MM.1S (cell line): Measurements from ENCODE around the gene GTPBP6.

Source experiments
- DNase-seq: peaks from one replicate; pipeline ENCODE4 v3.0.0-alpha.2; 2015
- H2AFZ ChIP-seq: fragments of 300-600 bp; sonication (generic); 2 replicates; pipeline ENCODE4 v1.6.0; 2016; ENCODE audit warnings: antibody characterized with exemption, low read length
- H3F3A ChIP-seq: fragments of 300-600 bp; sonication (generic); 2 replicates; pipeline ENCODE4 v1.6.1; 2016; ENCODE audit warnings: mild to moderate bottlenecking, antibody characterized with exemption, low read length, moderate library complexity, mixed read lengths; ENCODE audit not compliant: insufficient read depth
- H3K27ac ChIP-seq: fragments of 300-600 bp; sonication (generic); 2 replicates; pipeline ENCODE4 v1.5.1; 2016; ENCODE audit warnings: mild to moderate bottlenecking, low read length
- H3K27me3 ChIP-seq: fragments of 300-600 bp; sonication (generic); replicated peaks from 2 replicates; pipeline ENCODE4 v1.6.0; 2016; ENCODE audit warnings: low read length; ENCODE audit not compliant: insufficient read depth
- H3K36me3 ChIP-seq: fragments of 300-600 bp; sonication (generic); replicated peaks from 2 replicates; pipeline ENCODE4 v1.6.1; 2016; ENCODE audit warnings: mild to moderate bottlenecking, low read length, mixed read lengths; ENCODE audit not compliant: insufficient read depth
- H3K4me1 ChIP-seq: fragments of 300-600 bp; sonication (generic); 2 replicates; pipeline ENCODE4 v1.6.1; 2016; ENCODE audit warnings: low read length, mixed read lengths
- H3K4me2 ChIP-seq: fragments of 300-600 bp; sonication (generic); 2 replicates; pipeline ENCODE4 v1.6.0; 2016; ENCODE audit warnings: low read depth, low read length
- H3K4me3 ChIP-seq: fragments of 300-600 bp; sonication (generic); 2 replicates; pipeline ENCODE4 v1.5.1; 2016; ENCODE audit warnings: low read length, mixed read lengths
- H3K79me2 ChIP-seq: fragments of 300-600 bp; sonication (generic); 2 replicates; pipeline ENCODE4 v1.6.1; 2016; ENCODE audit warnings: mixed run types, low read length, mixed read lengths
- H3K9ac ChIP-seq: fragments of 300-600 bp; sonication (generic); 2 replicates; pipeline ENCODE4 v1.6.1; 2016; ENCODE audit warnings: low read length, mixed read lengths
- H3K9me2 ChIP-seq: fragments of 300-600 bp; sonication (generic); replicated peaks from 2 replicates; pipeline ENCODE4 v1.6.1; 2016; ENCODE audit warnings: mild to moderate bottlenecking, low read length, mixed read lengths; ENCODE audit not compliant: insufficient read depth
- H3K9me3 ChIP-seq: fragments of 300-600 bp; sonication (generic); replicated peaks from 2 replicates; pipeline ENCODE4 v1.6.1; 2016; ENCODE audit warnings: mild to moderate bottlenecking, low read length, mixed read lengths; ENCODE audit not compliant: insufficient read depth
- H4K20me1 ChIP-seq: fragments of 300-600 bp; sonication (generic); 2 replicates; pipeline ENCODE4 v1.6.1; 2016; ENCODE audit warnings: mild to moderate bottlenecking, low read length, moderate library complexity, mixed read lengths; ENCODE audit not compliant: insufficient read depth
- CTCF ChIP-seq: fragments of 300-600 bp; sonication (generic); IDR thresholded peaks from 2 replicates; pipeline ENCODE4 v1.5.1; 2016; ENCODE audit warnings: antibody characterized with exemption, low read length, mixed read lengths
- EZH2 ChIP-seq: fragments of 300-600 bp; sonication (generic); optimal IDR thresholded peaks from 2 replicates; pipeline ENCODE3; 2017; ENCODE audit warnings: low read depth, mild to moderate bottlenecking, antibody characterized with exemption, low read length, mixed read lengths
- EZH2phosphoT487 ChIP-seq: fragments of 300-600 bp; sonication (generic); IDR thresholded peaks from 2 replicates; pipeline ENCODE4 v1.6.1; 2018; ENCODE audit warnings: antibody characterized with exemption, low read length

The GTPBP6 gene

GRCh38 chrX:332916-333610, 14.5 kb upstream of the GTPBP6 start:
- Histone ChIP-seq H3F3A (no peaks in the 10 kb centered on the region), H3K36me3 (no peaks in the 10 kb centered on the region), H3K79me2 (no peaks in the 10 kb centered on the region), H4K20me1 (no peaks in the 10 kb centered on the region), H2AFZ (no peak overlapping the region), H3K27me3 (no peaks in the 10 kb centered on the region), H3K4me1 (no peaks in the 10 kb centered on the region), H3K27ac (no peak overlapping the region), H3K4me2 (no peak overlapping the region), H3K4me3 (no peak overlapping the region), H3K9me3 (no peaks in the 10 kb centered on the region), H3K9me2 (no peaks in the 10 kb centered on the region), H3K9ac (no peak overlapping the region)
- no peak for TF ChIP-seq CTCF
- TF ChIP-seq EZH2phosphoT487: no peak
- no peak for TF ChIP-seq EZH2
- no peak for DNase-seq

GRCh38 chrX:332496-332860, 13.9 kb upstream of the GTPBP6 start:
- DNase-seq: no peak
- H3K27ac ChIP-seq: no peak overlapping the region

GRCh38 chrX:331825-332495, 13.4 kb upstream of the GTPBP6 start:
- Histone ChIP-seq H3K4me1 (no peaks in the 10 kb centered on the region), H3K27ac (no peak overlapping the region), H3K9me3 (no peaks in the 10 kb centered on the region), H3K9ac (no peak overlapping the region), H3K27me3 (no peaks in the 10 kb centered on the region), H3K4me2 (no peak overlapping the region), H3K4me3 (no peak overlapping the region), H2AFZ (no peak overlapping the region), H4K20me1 (no peaks in the 10 kb centered on the region), H3K36me3 (no peaks in the 10 kb centered on the region), H3F3A (no peaks in the 10 kb centered on the region), H3K9me2 (no peaks in the 10 kb centered on the region), H3K79me2 (no peaks in the 10 kb centered on the region)
- TF ChIP-seq CTCF (no peak), EZH2 (no peak), EZH2phosphoT487 (no peak)
- DNase-seq: no peak

More at GRCh38 chrX:332496-332860, 13.9 kb upstream of the GTPBP6 start:
- no peak overlapping the region for H3K4me2 ChIP-seq
- no peaks in the 10 kb centered on the region for H3K27me3 ChIP-seq
- H3K4me1 ChIP-seq: no peaks in the 10 kb centered on the region
- H4K20me1 ChIP-seq: no peaks in the 10 kb centered on the region
- H2AFZ ChIP-seq: no peak overlapping the region
- no peaks in the 10 kb centered on the region for H3F3A ChIP-seq
- no peak overlapping the region for H3K9ac ChIP-seq
- TF ChIP-seq CTCF: no peak
- no peak for TF ChIP-seq EZH2phosphoT487
- TF ChIP-seq EZH2: no peak
- H3K36me3 ChIP-seq: no peaks in the 10 kb centered on the region
- no peaks in the 10 kb centered on the region for H3K79me2 ChIP-seq
- H3K9me2 ChIP-seq: no peaks in the 10 kb centered on the region
- H3K9me3 ChIP-seq: no peaks in the 10 kb centered on the region
- no peak overlapping the region for H3K4me3 ChIP-seq
